Mucosa of descending colon (tissue), 3 donors: ENCODE results near the gene PLEKHF1. TPM values are rescaled to one million over a fixed set of nuclear protein-coding genes. Genes with fewer than 3 reads are reported as not detected.

Source experiments
- ATAC-seq: fragments of 200-7000 bp; cut with Tn5 transposase; one replicate; pipeline ENCODE4 v1.9.1; 2020; ENCODE audit warnings: mild to moderate bottlenecking, moderate library complexity
- DNase-seq, 3 donors: peaks; one replicate each; pipeline ENCODE4 v3.0.0-alpha.2; 2020
- H3K36me3 ChIP-seq: fragments of 200-600 bp; one replicate; pipeline ENCODE4 v1.8.0; 2021; ENCODE audit warnings: low read depth, mild to moderate bottlenecking
- H3K4me1 ChIP-seq: fragments of 200-600 bp; one replicate; pipeline ENCODE4 v1.8.0; 2021; ENCODE audit warnings: low read depth, mild to moderate bottlenecking
- H3K4me3 ChIP-seq: fragments of 200-600 bp; one replicate; pipeline ENCODE4 v1.8.0; 2021; ENCODE audit warnings: mild to moderate bottlenecking
- H3K9me3 ChIP-seq: fragments of 200-600 bp; one replicate; pipeline ENCODE4 v1.8.0; 2021; ENCODE audit warnings: mild to moderate bottlenecking
- intact Hi-C, 2 donors: fragments of 100-400 bp; cut with DNase I in 1 of 2; cut with micrococcal nuclease in 1 of 2; formaldehyde crosslinking; loops; one replicate each; pipeline versions ENCODE4 v1.11.0 to v1.11.1; 2022; cut with DNase I, micrococcal nuclease
- total RNA-seq, 3 donors: library from RNA; stranded (reverse); fragmentation: NEBNext Ultra II Directional in 2 of 3; extraction: Animal tissue kit (Norgen Biotek cat#: 25700) in 2 of 3; gene quantifications; one replicate each; pipeline versions ENCODE4 v1.2.1 to v1.2.4, GENCODE V29; 2021 to 2023
- TF ChIP-seq, protein P1 (sequence below): fragments of 200-600 bp; IDR thresholded peaks from one replicate; pipeline ENCODE4 v1.8.0; 2022; ENCODE audit warnings: antibody characterized with exemption, mild to moderate bottlenecking
- donor health status: DM: no; HTN: no; CAD: no; lungs with moderate emphysema.
- donor health status: DM: no; HTN: no; CAD: no.
- donor health status: DM: no; HTN: yes; CAD: no.

Gene PLEKHF1
- total RNA-seq, 3 donors from 2014 or later: 4.0 to 6.9 (median 6.7) TPM

DNA sequence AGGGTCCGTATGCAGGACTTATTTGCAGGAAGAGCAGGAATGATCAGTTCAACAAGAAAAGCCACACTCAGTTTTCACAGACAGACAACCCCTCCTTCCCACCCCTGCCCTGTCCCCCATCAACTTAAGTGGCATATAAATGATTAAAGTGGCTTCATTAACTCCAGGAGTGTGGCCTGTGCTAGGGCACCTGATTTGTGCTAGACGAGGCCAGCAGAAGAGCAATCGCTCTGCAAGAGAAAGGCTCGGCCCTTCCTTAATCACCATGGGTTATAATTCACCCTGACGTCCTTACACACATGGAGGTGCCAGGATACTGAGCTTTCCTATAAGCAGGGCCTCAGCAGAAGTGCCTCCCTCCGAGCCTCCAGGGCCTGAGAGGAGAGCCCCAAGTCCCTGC, 35.2 kb downstream of the PLEKHF1 start:
- TF ChIP-seq, protein P1, sequence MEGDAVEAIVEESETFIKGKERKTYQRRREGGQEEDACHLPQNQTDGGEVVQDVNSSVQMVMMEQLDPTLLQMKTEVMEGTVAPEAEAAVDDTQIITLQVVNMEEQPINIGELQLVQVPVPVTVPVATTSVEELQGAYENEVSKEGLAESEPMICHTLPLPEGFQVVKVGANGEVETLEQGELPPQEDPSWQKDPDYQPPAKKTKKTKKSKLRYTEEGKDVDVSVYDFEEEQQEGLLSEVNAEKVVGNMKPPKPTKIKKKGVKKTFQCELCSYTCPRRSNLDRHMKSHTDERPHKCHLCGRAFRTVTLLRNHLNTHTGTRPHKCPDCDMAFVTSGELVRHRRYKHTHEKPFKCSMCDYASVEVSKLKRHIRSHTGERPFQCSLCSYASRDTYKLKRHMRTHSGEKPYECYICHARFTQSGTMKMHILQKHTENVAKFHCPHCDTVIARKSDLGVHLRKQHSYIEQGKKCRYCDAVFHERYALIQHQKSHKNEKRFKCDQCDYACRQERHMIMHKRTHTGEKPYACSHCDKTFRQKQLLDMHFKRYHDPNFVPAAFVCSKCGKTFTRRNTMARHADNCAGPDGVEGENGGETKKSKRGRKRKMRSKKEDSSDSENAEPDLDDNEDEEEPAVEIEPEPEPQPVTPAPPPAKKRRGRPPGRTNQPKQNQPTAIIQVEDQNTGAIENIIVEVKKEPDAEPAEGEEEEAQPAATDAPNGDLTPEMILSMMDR: no peak
- ATAC-seq (no peak), DNase-seq (no peak)
- Histone ChIP-seq H3K4me1 (no peaks in the 10 kb centered on the region), H3K36me3 (no peaks in the 10 kb centered on the region), H3K4me3 (no peak overlapping the region), H3K9me3 (no peaks in the 10 kb centered on the region)
- intact Hi-C loops: no loop called here

DNA sequence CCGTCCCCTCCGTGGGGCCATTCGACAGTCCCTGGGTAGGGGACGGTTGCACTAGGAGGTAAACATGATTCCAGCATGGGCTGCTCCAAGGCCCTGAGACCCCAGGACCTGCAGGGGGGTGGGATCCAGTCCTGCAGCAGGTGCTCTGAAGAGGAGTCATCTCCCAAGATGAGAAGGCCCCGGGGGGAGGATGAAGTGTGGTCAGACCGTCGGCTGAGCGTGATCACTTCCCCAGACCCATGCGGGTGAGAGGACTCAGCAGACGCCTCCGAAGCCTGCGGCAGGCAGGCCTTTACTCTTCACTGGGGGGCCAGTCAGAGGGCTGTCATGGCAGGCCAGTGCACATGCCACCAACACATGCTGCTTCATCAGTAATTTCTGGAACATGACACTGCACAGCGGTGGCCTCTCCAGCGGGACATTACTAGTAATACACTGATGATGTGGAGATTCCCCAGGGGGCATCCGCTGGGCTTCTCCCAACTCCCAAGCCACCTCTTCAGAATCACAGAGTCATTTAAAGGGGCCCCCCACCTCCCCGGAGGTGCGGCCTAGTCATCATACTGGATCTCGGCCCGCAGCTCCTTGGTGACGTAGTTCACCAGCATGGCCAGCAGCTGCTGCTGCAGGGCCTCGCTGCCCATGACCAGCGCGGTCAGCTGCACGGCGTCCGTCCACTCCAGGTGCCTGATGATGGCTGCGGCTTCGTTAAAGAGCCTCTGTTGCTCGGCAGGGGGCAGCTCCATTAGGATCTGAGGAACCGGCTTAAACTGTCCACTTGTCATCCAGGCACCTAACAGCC, 37.1 kb downstream of the PLEKHF1 start:
- DNase-seq (no peak), ATAC-seq (no peak)
- no peak overlapping the region for H3K4me3 ChIP-seq
- TF ChIP-seq, protein P1: no peak
- H3K36me3 ChIP-seq: no peaks in the 10 kb centered on the region
- no peaks in the 10 kb centered on the region for H3K4me1 ChIP-seq
- H3K9me3 ChIP-seq: no peaks in the 10 kb centered on the region
- intact Hi-C loops: no loop called here

DNA sequence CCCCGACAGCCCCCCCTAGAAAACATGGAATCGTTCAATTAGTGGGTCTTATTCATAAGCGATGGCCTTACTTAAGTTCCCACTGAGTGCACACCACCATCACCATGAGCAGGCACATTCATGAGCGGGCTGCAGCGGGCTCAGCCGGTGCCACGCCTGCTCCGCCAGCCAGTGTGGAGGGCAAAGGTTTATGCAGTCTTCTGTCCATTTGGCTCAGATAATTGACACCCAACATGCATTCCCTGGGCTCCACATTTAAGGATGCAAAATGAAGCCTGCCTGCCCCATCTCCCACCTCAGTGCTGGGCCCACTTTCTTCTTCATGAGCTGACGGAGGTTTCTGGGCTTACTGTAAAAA, 37.7 kb downstream of the PLEKHF1 start:
- TF ChIP-seq, protein P1: no peak
- Histone ChIP-seq H3K36me3 (no peaks in the 10 kb centered on the region), H3K9me3 (no peaks in the 10 kb centered on the region), H3K4me3 (no peak overlapping the region), H3K4me1 (no peaks in the 10 kb centered on the region)
- DNase-seq: no peak
- intact Hi-C loops: no loop called here
- no peak for ATAC-seq

DNA sequence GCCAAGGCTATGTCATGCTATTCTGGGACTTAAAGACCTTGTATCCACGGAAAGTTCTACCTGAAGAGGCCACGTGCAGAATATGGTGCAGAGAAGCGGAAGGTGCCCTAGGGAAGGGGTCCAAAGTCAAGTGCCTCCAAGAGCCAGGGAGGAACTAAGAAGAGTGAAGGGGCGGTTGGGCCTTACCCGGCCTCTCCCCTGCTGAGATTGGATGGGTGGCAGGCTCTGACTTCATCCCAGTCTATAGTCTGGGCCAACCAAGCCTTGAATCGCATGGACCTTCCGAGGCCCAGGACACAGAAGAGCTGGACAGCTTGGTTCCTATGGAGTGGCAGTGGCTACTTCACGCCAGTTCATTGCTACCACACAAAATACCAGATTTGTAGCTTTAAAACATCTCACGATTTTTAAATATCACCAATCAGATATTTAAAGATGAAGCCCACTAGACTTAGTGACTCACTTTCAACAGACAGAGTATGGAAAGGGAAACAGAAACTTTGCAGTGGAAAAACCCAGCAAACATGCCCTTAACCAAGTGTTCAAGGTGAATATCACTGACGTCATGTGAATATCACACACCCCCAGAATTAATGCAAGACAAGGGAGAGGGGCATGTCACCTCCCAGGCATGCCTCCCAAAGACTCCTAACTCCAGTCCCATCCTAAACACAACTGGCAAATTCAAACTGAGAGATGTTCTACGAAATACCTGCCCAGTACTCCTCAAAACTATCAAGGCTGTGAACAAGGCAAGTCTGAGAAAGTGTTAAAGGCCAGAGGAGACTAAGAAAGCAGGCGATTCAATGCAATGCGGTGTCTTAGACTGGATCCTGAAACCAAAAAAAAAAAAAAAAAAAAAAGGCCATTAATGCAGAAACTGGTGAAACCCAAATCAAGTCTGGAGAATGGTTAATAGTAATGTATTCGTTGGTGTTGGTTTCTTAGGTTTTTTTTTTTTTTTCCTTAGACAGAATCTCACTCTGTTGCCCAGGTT, 39.6 kb downstream of the PLEKHF1 start:
- H3K9me3 ChIP-seq: no peaks in the 10 kb centered on the region
- H3K4me1 ChIP-seq: peaks cover 10% of the 10 kb centered on the region
- intact Hi-C loops: no loop called here
- no peak for ATAC-seq
- TF ChIP-seq, protein P1: no peak
- no peak for DNase-seq
- H3K4me3 ChIP-seq: no peak overlapping the region
- no peaks in the 10 kb centered on the region for H3K36me3 ChIP-seq

DNA sequence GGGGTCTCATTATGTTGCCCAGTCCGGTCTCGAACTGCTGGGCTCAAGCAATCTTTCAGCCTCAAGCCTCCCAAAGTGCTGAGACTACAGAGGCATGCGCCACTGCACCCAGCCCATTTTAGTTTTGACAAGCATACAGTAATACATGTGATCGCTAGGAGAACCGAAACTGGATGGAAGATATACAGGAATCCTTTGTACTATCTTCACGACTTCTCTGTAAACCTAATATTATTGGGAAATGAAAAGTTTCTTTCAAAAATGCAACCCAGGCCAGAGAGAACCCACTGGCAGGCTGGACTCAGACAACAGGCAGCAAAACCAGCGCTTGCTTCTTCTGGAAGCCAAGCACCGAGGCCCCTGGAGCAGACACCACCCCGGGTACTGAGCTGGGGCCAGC, 40.4 kb downstream of the PLEKHF1 start:
- Histone ChIP-seq H3K9me3 (no peaks in the 10 kb centered on the region), H3K4me3 (no peak overlapping the region), H3K4me1 (peaks cover 11% of the 10 kb centered on the region), H3K36me3 (no peaks in the 10 kb centered on the region)
- TF ChIP-seq, protein P1: no peak
- DNase-seq: no peak
- no peak for ATAC-seq
- intact Hi-C loops: no loop called here
